Mesodermal cell (in vitro differentiated cells): ENCODE measurements around the gene GTF3C5.
"Not testable (repeated sequence)": the region's sequence is repeated elsewhere in the genome, so short reads cannot be mapped to it uniquely, and the experiment has no call there.

Experiments
- H3K27ac ChIP-seq: 2 replicates; pipeline ENCODE4 v1.7.0; 2013; ENCODE audit warnings: mild to moderate bottlenecking, low read depth, low read length, moderate library complexity; ENCODE audit not compliant: severe bottlenecking
- H3K36me3 ChIP-seq: 2 replicates; pipeline ENCODE4 v1.7.1; 2013; ENCODE audit warnings: mild to moderate bottlenecking, low read length, moderate library complexity; ENCODE audit not compliant: control insufficient read depth, insufficient read depth
- H3K4me1 ChIP-seq: one replicate; pipeline ENCODE4 v1.7.1; 2013; ENCODE audit warnings: mild to moderate bottlenecking, low read length; ENCODE audit not compliant: insufficient read depth, control insufficient read depth, poor library complexity, severe bottlenecking
- H3K4me3 ChIP-seq: 2 replicates; pipeline ENCODE4 v1.7.0; 2013; ENCODE audit warnings: low read length, control low read depth, mild to moderate bottlenecking; ENCODE audit not compliant: insufficient read depth, poor library complexity, severe bottlenecking; ENCODE audit errors: extremely low read depth
- H3K9me3 ChIP-seq: 2 replicates; pipeline ENCODE4 v1.7.1; 2013; ENCODE audit warnings: mild to moderate bottlenecking, low read length, moderate library complexity; ENCODE audit not compliant: control insufficient read depth
- whole genome bisulfite sequencing, 2 experiments: methylation state at CpG; one replicate each; pipeline ENCODE4 v1.1.5; 2013; ENCODE audit warnings: missing lambda C conversion rate in 2 of 2; ENCODE audit not compliant: insufficient coverage in 2 of 2; 5-methylcytosine and 5-hydroxymethylcytosine counted together

The GTF3C5 gene

DNA sequence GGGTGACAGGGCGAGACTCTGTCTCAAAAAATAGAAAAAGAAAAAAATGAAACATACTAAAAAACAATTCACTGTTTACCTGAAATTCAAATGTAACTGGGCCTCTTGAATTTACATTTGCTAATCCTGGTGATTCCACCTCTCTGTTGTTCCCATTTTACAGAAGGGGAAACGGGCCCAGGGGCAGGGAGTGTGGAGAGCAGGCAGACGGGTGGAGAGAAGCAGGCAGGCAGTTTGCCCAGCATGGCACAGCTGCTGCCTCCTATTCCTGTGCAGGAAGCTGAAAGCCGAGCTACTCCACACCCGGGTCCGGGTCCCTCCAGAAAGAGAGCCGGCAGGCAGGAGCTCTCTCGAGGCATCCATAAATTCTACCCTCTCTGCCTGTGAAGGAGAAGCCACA is 31.8 kb downstream of the GTF3C5 start:
- H3K27ac ChIP-seq, H3K4me3 ChIP-seq, H3K9me3 ChIP-seq: not testable (repeated sequence)
- 83% methylated on average over 1 of the region's 8 CpGs; no CpG with 5 or more reads in 1 of the 2 experiments for whole genome bisulfite sequencing, 2 experiments
- peaks cover 13% of the 10 kb centered on the region for H3K36me3 ChIP-seq
- H3K4me1 ChIP-seq, result peaks cover 18% of the 10 kb centered on the region

DNA sequence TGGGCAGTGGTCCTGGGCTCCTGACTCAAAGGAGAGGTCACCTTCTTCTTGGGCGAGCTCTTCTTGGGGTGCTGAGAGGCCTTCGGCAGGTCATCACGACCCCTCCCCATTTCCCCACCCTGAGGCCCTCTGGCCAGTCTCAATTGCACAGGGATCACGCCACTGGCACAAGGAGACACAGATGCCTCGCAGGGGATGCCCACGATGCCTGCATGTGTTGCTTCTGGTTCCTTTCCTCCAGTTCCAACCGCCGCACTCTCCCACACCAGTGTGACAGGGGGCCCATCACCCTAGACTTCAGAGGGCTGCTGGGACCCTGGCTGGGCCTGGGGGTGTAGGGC is 32.3 kb downstream of the GTF3C5 start:
- peaks cover 18% of the 10 kb centered on the region for H3K4me1 ChIP-seq
- WGBS, 2 experiments, result 94 to 100% methylated on average over 8 of the region's 8 CpGs
- H3K4me3 ChIP-seq, result no peak overlapping the region
- no peaks in the 10 kb centered on the region for H3K9me3 ChIP-seq
- no peak overlapping the region for H3K27ac ChIP-seq
- peaks cover 7% of the 10 kb centered on the region for H3K36me3 ChIP-seq

DNA sequence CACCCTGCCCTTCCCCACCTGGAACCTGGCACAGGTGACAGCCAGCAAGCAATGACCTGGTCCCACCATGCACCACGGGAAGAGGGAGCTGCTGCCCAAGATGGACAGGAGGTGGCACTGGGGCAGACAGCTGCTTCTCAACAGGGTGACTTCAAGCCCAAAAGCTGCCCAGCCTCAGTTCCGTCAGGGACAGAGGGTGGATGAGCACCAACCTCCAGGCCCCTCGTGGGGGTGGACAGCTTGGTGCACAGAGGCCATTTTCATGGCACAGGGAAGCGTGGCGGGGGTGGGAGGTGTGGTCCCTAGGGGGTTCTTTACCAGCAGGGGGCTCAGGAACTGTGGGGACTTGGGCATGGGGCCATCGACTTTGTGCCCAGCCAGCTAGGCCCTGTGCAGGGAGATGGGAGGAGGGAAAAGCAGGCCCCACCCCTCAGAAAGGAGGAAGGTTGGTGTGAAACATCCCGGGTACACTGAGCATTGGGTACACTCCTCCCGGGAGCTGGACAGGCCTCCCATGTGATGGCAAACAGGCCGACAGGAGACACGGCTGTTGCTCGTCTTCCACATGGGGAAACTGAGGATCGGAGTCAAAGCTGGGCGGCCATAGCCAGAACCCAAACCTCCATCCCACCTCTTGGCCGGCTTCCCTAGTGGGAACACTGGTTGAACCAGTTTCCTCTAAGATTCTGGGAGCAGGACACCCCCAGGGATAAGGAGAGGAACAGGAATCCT is 32.9 kb downstream of the GTF3C5 start:
- H3K36me3 ChIP-seq, result peaks cover 5% of the 10 kb centered on the region
- no peak overlapping the region for H3K27ac ChIP-seq
- H3K4me1 ChIP-seq, result peaks cover 18% of the 10 kb centered on the region
- H3K4me3 ChIP-seq, result no peak overlapping the region
- 89 to 99% methylated on average over 10 to 12 of the region's 14 CpGs for WGBS, 2 experiments
- H3K9me3 ChIP-seq, result no peaks in the 10 kb centered on the region

DNA sequence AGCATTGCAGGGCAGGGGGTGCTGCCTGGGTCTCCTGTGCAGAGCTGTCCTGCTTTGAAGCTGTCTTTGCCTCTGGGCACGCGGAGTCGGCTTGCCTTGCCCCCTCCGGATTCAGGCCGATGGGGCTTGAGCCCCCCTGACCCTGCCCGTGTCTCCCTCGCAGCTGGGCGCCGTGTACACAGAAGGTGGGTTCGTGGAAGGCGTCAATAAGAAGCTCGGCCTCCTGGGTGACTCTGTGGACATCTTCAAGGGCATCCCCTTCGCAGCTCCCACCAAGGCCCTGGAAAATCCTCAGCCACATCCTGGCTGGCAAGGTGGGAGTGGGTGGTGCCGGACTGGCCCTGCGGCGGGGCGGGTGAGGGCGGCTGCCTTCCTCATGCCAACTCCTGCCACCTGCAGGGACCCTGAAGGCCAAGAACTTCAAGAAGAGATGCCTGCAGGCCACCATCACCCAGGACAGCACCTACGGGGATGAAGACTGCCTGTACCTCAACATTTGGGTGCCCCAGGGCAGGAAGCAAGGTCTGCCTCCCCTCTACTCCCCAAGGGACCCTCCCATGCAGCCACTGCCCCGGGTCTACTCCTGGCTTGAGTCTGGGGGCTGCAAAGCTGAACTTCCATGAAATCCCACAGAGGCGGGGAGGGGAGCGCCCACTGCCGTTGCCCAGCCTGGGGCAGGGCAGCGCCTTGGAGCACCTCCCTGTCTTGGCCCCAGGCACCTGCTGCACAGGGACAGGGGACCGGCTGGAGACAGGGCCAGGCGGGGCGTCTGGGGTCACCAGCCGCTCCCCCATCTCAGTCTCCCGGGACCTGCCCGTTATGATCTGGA is 33.7 kb downstream of the GTF3C5 start:
- no peak overlapping the region for H3K4me3 ChIP-seq
- H3K4me1 ChIP-seq, result peaks cover 14% of the 10 kb centered on the region
- 89 to 97% methylated on average over 25 to 27 of the region's 30 CpGs for WGBS, 2 experiments

DNA sequence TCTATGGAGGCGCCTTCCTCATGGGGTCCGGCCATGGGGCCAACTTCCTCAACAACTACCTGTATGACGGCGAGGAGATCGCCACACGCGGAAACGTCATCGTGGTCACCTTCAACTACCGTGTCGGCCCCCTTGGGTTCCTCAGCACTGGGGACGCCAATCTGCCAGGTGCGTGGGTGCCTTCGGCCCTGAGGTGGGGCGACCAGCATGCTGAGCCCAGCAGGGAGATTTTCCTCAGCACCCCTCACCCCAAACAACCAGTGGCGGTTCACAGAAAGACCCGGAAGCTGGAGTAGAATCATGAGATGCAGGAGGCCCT is 34.2 kb downstream of the GTF3C5 start:
- WGBS, 2 experiments, result 94 to 97% methylated on average over 13 of the region's 17 CpGs

More for the DNA sequence above, 33.7 kb downstream of the GTF3C5 start:
- peaks cover 3% of the 10 kb centered on the region for H3K36me3 ChIP-seq
- no peaks in the 10 kb centered on the region for H3K9me3 ChIP-seq
- no peak overlapping the region for H3K27ac ChIP-seq

DNA sequence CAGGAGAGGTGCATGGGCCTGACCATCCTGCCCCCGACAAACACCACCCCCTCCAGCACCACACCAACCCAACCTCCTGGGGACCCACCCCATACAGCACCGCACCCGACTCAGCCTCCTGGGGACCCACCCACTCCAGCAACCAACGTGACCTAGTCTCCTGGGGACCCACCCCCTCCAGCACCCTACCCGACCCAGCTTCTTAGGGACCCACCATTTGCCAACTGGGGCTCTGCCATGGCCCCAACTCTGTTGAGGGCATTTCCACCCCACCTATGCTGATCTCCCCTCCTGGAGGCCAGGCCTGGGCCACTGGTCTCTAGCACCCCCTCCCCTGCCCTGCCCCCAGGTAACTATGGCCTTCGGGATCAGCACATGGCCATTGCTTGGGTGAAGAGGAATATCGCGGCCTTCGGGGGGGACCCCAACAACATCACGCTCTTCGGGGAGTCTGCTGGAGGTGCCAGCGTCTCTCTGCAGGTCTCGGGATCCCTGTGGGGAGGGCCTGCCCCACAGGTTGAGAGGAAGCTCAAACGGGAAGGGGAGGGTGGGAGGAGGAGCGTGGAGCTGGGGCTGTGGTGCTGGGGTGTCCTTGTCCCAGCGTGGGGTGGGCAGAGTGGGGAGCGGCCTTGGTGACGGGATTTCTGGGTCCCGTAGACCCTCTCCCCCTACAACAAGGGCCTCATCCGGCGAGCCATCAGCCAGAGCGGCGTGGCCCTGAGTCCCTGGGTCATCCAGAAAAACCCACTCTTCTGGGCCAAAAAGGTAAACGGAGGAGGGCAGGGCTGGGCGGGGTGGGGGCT is 35.6 kb downstream of the GTF3C5 start:
- no peak overlapping the region for H3K4me3 ChIP-seq
- no peaks in the 10 kb centered on the region for H3K9me3 ChIP-seq
- H3K27ac ChIP-seq, result no peak overlapping the region
- H3K4me1 ChIP-seq, result no peaks in the 10 kb centered on the region
- peaks cover 3% of the 10 kb centered on the region for H3K36me3 ChIP-seq
- WGBS, 2 experiments, result 92 to 96% methylated on average over 12 to 17 of the region's 25 CpGs

More for the DNA sequence above, 34.2 kb downstream of the GTF3C5 start:
- no peak overlapping the region for H3K4me3 ChIP-seq
- peaks cover 9% of the 10 kb centered on the region for H3K4me1 ChIP-seq
- no peaks in the 10 kb centered on the region for H3K9me3 ChIP-seq
- H3K27ac ChIP-seq, result no peak overlapping the region
- peaks cover 3% of the 10 kb centered on the region for H3K36me3 ChIP-seq

DNA sequence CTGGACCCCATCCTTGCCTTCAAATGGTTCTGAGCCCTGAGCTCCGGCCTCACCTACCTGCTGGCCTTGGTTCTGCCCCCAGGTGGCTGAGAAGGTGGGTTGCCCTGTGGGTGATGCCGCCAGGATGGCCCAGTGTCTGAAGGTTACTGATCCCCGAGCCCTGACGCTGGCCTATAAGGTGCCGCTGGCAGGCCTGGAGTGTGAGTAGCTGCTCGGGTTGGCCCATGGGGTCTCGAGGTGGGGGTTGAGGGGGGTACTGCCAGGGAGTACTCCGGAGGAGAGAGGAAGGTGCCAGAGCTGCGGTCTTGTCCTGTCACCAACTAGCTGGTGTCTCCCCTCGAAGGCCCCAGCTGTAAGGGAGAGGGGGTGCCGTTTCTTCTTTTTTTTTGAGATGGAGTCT is 36.2 kb downstream of the GTF3C5 start:
- Histone ChIP-seq H3K36me3 (peaks cover 3% of the 10 kb centered on the region), H3K4me3 (no peak overlapping the region), H3K27ac (no peak overlapping the region), H3K9me3 (no peaks in the 10 kb centered on the region), H3K4me1 (no peaks in the 10 kb centered on the region)
- WGBS, 2 experiments, result 98% methylated on average over 9 to 11 of the region's 11 CpGs

DNA sequence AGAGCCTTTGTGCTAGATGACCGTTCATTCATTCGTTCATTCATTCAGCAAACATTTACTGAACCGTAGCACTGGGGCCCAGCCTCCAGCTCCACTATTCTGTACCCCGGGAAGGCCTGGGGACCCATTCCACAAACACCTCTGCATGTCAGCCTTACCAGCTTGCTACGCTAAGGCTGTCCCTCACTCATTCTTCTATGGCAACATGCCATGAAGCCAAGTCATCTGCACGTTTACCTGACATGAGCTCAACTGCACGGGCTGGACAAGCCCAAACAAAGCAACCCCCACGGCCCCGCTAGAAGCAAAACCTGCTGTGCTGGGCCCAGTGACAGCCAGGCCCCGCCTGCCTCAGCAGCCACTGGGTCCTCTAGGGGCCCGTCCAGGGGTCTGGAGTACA is 37.0 kb downstream of the GTF3C5 start:
- H3K4me3 ChIP-seq, result no peak overlapping the region

DNA sequence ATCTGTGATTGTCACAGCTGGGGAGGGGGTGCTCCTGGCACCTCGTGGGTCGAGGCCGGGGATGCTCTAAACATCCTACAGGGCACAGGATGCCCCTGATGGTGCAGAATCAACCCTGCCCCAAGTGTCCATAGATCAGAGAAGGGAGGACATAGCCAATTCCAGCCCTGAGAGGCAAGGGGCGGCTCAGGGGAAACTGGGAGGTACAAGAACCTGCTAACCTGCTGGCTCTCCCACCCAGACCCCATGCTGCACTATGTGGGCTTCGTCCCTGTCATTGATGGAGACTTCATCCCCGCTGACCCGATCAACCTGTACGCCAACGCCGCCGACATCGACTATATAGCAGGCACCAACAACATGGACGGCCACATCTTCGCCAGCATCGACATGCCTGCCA is 37.6 kb downstream of the GTF3C5 start:
- H3K4me3 ChIP-seq, H3K4me1 ChIP-seq, H3K27ac ChIP-seq, H3K36me3 ChIP-seq, H3K9me3 ChIP-seq: not testable (repeated sequence)
- no CpG with 5 or more reads among the region's 15 CpGs for WGBS, 2 experiments

More for the DNA sequence above, 37.0 kb downstream of the GTF3C5 start:
- Histone ChIP-seq H3K9me3 (no peaks in the 10 kb centered on the region), H3K4me1 (no peaks in the 10 kb centered on the region), H3K36me3 (peaks cover 3% of the 10 kb centered on the region), H3K27ac (no peak overlapping the region)
- WGBS, 2 experiments, result 88 to 94% methylated on average over 10 to 11 of the region's 11 CpGs

DNA sequence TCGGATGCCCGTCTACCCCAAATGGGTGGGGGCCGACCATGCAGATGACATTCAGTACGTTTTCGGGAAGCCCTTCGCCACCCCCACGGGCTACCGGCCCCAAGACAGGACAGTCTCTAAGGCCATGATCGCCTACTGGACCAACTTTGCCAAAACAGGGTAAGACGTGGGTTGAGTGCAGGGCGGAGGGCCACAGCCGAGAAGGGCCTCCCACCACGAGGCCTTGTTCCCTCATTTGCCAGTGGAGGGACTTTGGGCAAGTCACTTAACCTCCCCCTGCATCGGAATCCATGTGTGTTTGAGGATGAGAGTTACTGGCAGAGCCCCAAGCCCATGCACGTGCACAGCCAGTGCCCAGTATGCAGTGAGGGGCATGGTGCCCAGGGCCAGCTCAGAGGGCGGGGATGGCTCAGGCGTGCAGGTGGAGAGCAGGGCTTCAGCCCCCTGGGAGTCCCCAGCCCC is 39.7 kb downstream of the GTF3C5 start:
- not testable (repeated sequence) for H3K36me3 ChIP-seq, H3K9me3 ChIP-seq, H3K4me3 ChIP-seq, H3K27ac ChIP-seq, H3K4me1 ChIP-seq
- WGBS, 2 experiments, result 95 to 96% methylated on average over 10 to 13 of the region's 17 CpGs
